B cell (primary cell): ENCODE results near the gene FITM1. TPM values are rescaled to one million over a fixed set of nuclear protein-coding genes. Genes with fewer than 3 reads are reported as not detected.

Experiments used
- ATAC-seq: fragments of 200-7000 bp; cut with Tn5 transposase; one replicate; pipeline ENCODE4 v1.10.0; 2021; ENCODE audit warnings: low read depth, mild to moderate bottlenecking, moderate number of reproducible peaks, moderate library complexity
- CTCF ChIA-PET: fragments of 350-600 bp; sonication (Branson Sonifier 250); formaldehyde crosslinking; loops from one replicate; lab custom pipeline; 2021; ENCODE audit warnings: antibody characterized with exemption, inconsistent platforms; lab: Charles Lee
- POLR2A ChIA-PET: fragments of 350-600 bp; sonication (Branson Sonifier 250); formaldehyde crosslinking; loops from one replicate; lab custom pipeline; 2021; ENCODE audit warnings: antibody characterized with exemption; lab: Charles Lee
- DNase-seq: peaks from one replicate; pipeline ENCODE4 v3.0.0; 2013
- H2AFZ ChIP-seq: 2 replicates; pipeline ENCODE4 v1.6.1; 2012; ENCODE audit warnings: mild to moderate bottlenecking, low read depth, low read length; ENCODE audit not compliant: insufficient read depth, poor library complexity, severe bottlenecking
- H3K27ac ChIP-seq, 2 donors: 1 replicate in 1 of 2; 2 replicates in 1 of 2; pipeline ENCODE4 v1.5.1; 2012 to 2013; ENCODE audit warnings: low read length in 2 of 2, mild to moderate bottlenecking in 2 of 2, moderate library complexity in 1 of 2
- H3K27me3 ChIP-seq, 4 experiments: fragments of 200-600 bp in 1 of 4; sonication (generic) in 1 of 4; replicated peaks in 1 of 4; 1 replicate in 2 of 4; 2 replicates in 2 of 4; pipeline versions ENCODE4 v1.6.1 to v1.7.0; 2013 to 2016; ENCODE audit warnings: low read length in 3 of 4, mild to moderate bottlenecking in 2 of 4, mixed read lengths in 1 of 4, moderate library complexity in 1 of 4; ENCODE audit not compliant: insufficient read depth in 4 of 4, control insufficient read depth in 3 of 4; ENCODE audit errors: control extremely low read depth in 1 of 4
- H3K36me3 ChIP-seq, 2 experiments: replicated peaks in 1 of 2; 1 replicate in 1 of 2; 2 replicates in 1 of 2; pipeline versions ENCODE4 v1.6.1 to v1.7.1; 2013; ENCODE audit warnings: low read length in 1 of 2; ENCODE audit not compliant: insufficient read depth in 2 of 2, control insufficient read depth in 1 of 2; ENCODE audit errors: control extremely low read depth in 1 of 2, extremely low read depth in 1 of 2
- H3K4me1 ChIP-seq, 2 donors: fragments of 200-600 bp in 1 of 2; sonication (generic) in 1 of 2; 1 replicate in 1 of 2; 2 replicates in 1 of 2; pipeline versions ENCODE4 v1.5.1 to v1.6.1; 2013 to 2017; ENCODE audit warnings: low read length in 2 of 2; ENCODE audit not compliant: control insufficient read depth in 2 of 2, insufficient read depth in 2 of 2
- H3K4me2 ChIP-seq: replicated peaks from 2 replicates; pipeline ENCODE3; 2012; ENCODE audit warnings: mild to moderate bottlenecking, low read depth, low read length; ENCODE audit not compliant: poor library complexity, severe bottlenecking
- H3K4me3 ChIP-seq, 5 experiments: fragments of 200-600 bp in 1 of 5; sonication (generic) in 1 of 5; 1 replicate in 3 of 5; 2 replicates in 2 of 5; pipeline versions ENCODE4 v1.5.1 to v1.7.0; 2011 to 2016; ENCODE audit warnings: low read length in 4 of 5, mild to moderate bottlenecking in 4 of 5, low read depth in 2 of 5, control low read depth in 1 of 5, moderate library complexity in 1 of 5; ENCODE audit not compliant: insufficient read depth in 1 of 5; ENCODE audit errors: control extremely low read depth in 1 of 5, extremely low read depth in 1 of 5
- H3K79me2 ChIP-seq: fragments of 200-600 bp; sonication (generic); one replicate; pipeline ENCODE4 v1.6.0; 2016; ENCODE audit warnings: low read length; ENCODE audit not compliant: control insufficient read depth, insufficient read depth
- H3K9ac ChIP-seq: fragments of 200-600 bp; sonication (generic); 2 replicates; pipeline ENCODE4 v1.6.1; 2017; ENCODE audit warnings: mild to moderate bottlenecking, low read length, moderate library complexity
- H3K9me3 ChIP-seq, 3 donors: one replicate each; pipeline versions ENCODE4 v1.6.1 to v1.7.1; 2013; ENCODE audit warnings: low read length in 2 of 3; ENCODE audit not compliant: control insufficient read depth in 2 of 3, insufficient read depth in 1 of 3; ENCODE audit errors: control extremely low read depth in 1 of 3
- H4K20me1 ChIP-seq: 2 replicates; pipeline ENCODE4 v1.6.0; 2012; ENCODE audit warnings: mild to moderate bottlenecking, low read length; ENCODE audit not compliant: insufficient read depth, control insufficient read depth, poor library complexity, severe bottlenecking
- H3K27ac Mint-ChIP-seq: one replicate; pipeline ENCODE4 v1.8.0; 2021; ENCODE audit warnings: mixed read lengths
- H3K27me3 Mint-ChIP-seq: one replicate; pipeline ENCODE4 v1.8.0; 2021; ENCODE audit warnings: mixed read lengths
- H3K4me1 Mint-ChIP-seq: one replicate; pipeline ENCODE4 v1.8.0; 2021; ENCODE audit warnings: mixed read lengths
- H3K4me3 Mint-ChIP-seq: one replicate; pipeline ENCODE4 v1.8.0; 2021; ENCODE audit warnings: mixed read lengths
- H3K9me3 Mint-ChIP-seq: one replicate; pipeline ENCODE4 v1.8.0; 2022; ENCODE audit warnings: mixed read lengths; ENCODE audit not compliant: insufficient read depth
- EZH2 ChIP-seq: IDR thresholded peaks from 2 replicates; pipeline ENCODE4 v1.6.1; 2012; ENCODE audit warnings: borderline replicate concordance, low read depth, mild to moderate bottlenecking, moderate library complexity, low read length; ENCODE audit not compliant: insufficient read depth, poor library complexity, severe bottlenecking
- WGBS: methylation state at CpG from one replicate; pipeline ENCODE4 v1.1.5; 2013; ENCODE audit warnings: missing lambda C conversion rate; ENCODE audit not compliant: insufficient coverage; 5-methylcytosine and 5-hydroxymethylcytosine counted together
- intact Hi-C: fragments of 100-400 bp; cut with micrococcal nuclease; formaldehyde crosslinking; loops from one replicate; pipeline ENCODE4 v1.10.0; 2022
- polyA plus RNA-seq: library from polyadenylated mRNA; depleted of rRNA; stranded (reverse); fragments of >200 nt; gene quantifications from 2 replicates; pipeline ENCODE4 v1.2.3, GENCODE V29; 2012
- total RNA-seq, 2 donors: library from RNA; stranded (reverse); fragments of 120-200 nt in 1 of 2; gene quantifications; 1 replicate in 1 of 2; 2 replicates in 1 of 2; pipeline versions ENCODE4 v1.2.3 to v1.2.4, GENCODE V29; 2013 to 2022
- TF ChIP-seq, protein P1 (sequence below): fragments of 200-600 bp; IDR thresholded peaks from one replicate; pipeline ENCODE4 v1.8.0; 2022; ENCODE audit warnings: antibody characterized with exemption, mild to moderate bottlenecking

The FITM1 gene
- total and polyA plus RNA-seq, 2 donors (not counting 1 experiment from before 2014, with no cell fraction given) = 2.6 to 3.3 TPM

GRCh38 chr14:24110523-24110922, 19.9 kb upstream of the FITM1 start:
- intact Hi-C loops = loop anchor here (10.0 kb wide), 1 partner anchor 556 kb away; the partner anchor contains the start of genes THTPA and ZFHX2
- Histone ChIP-seq H3K4me2 (no peak overlapping the region), H3K9me3 (no peaks in the 10 kb centered on the region), H3K27me3 (no peaks in the 10 kb centered on the region), H3K4me3 (no peak overlapping the region), H3K79me2 (peaks cover 32% of the 10 kb centered on the region), H4K20me1 (peaks cover 4% of the 10 kb centered on the region), H3K4me1 (peaks cover 12 to 20% of the 10 kb centered on the region in 2 donors), H3K36me3 (no peaks in the 10 kb centered on the region), H2AFZ (no peak overlapping the region), H3K27ac (no peak overlapping the region), H3K9ac (no peak overlapping the region)
- TF ChIP-seq EZH2 = no peak
- TF ChIP-seq, protein P1, sequence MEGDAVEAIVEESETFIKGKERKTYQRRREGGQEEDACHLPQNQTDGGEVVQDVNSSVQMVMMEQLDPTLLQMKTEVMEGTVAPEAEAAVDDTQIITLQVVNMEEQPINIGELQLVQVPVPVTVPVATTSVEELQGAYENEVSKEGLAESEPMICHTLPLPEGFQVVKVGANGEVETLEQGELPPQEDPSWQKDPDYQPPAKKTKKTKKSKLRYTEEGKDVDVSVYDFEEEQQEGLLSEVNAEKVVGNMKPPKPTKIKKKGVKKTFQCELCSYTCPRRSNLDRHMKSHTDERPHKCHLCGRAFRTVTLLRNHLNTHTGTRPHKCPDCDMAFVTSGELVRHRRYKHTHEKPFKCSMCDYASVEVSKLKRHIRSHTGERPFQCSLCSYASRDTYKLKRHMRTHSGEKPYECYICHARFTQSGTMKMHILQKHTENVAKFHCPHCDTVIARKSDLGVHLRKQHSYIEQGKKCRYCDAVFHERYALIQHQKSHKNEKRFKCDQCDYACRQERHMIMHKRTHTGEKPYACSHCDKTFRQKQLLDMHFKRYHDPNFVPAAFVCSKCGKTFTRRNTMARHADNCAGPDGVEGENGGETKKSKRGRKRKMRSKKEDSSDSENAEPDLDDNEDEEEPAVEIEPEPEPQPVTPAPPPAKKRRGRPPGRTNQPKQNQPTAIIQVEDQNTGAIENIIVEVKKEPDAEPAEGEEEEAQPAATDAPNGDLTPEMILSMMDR = no peak
- ChIA-PET CTCF (interaction anchor here (0.7 to 11.7 kb wide), 21 partner anchors 10 to 321 kb away, joined by 3 to 292 read pairs (median 5); partner anchors contain the start of genes CARMIL3, DHRS1, IRF9 and NOP9), POLR2A (interaction anchor here (0.6 to 4.1 kb wide), 2 partner anchors 11 to 16 kb away, joined by 5 to 23 read pairs; partner anchors contain the start of gene PCK2)
- Mint-ChIP-seq H3K4me3 (no peak overlapping the region), H3K27ac (no peak overlapping the region), H3K4me1 (peaks cover 19% of the 10 kb centered on the region), H3K27me3 (no peaks in the 10 kb centered on the region), H3K9me3 (no peaks in the 10 kb centered on the region)
- no CpG with 5 or more reads among the region's 1 CpG for WGBS
- no peak for DNase-seq
- no peak for ATAC-seq

GRCh38 chr14:24113379-24113800, 17.1 kb upstream of the FITM1 start:
- ATAC-seq (no peak), DNase-seq (no peak)
- Mint-ChIP-seq H3K4me3 (peak overlapping the region; percentile 93), H3K4me1 (peaks cover 33% of the 10 kb centered on the region), H3K27me3 (no peaks in the 10 kb centered on the region), H3K9me3 (no peaks in the 10 kb centered on the region), H3K27ac (peak overlapping the region; percentile 100)
- peak overlapping the region; percentile 95 for H3K4me2 ChIP-seq
- peak overlapping the region; percentile 98 for H3K9ac ChIP-seq
- TF ChIP-seq, protein P1 = no peak
- no peak for TF ChIP-seq EZH2
- peaks cover 24 to 34% of the 10 kb centered on the region in 2 donors for H3K4me1 ChIP-seq
- H3K79me2 ChIP-seq = peaks cover 48% of the 10 kb centered on the region
- H3K27me3 ChIP-seq = no peaks in the 10 kb centered on the region
- POLR2A ChIA-PET = interaction anchor here (0.5 to 2.9 kb wide), 10 partner anchors 19 to 129 kb away, joined by 3 to 49 read pairs (median 22); partner anchors contain the start of genes EMC9, IRF9, PCK2 and PSME1
- H3K36me3 ChIP-seq = peaks cover 0 to 18% of the 10 kb centered on the region in 2 experiments
- WGBS = 7% methylated on average over 9 of the region's 15 CpGs
- peaks cover 13% of the 10 kb centered on the region for H4K20me1 ChIP-seq
- CTCF ChIA-PET = interaction anchor here (1.0 to 4.1 kb wide), 15 partner anchors 8 to 318 kb away, joined by 3 to 37 read pairs (median 9); partner anchors contain the start of genes EMC9, IRF9, MDP1 and PCK2
- peak overlapping the region; percentile 88 to 99 (median 97) for H3K4me3 ChIP-seq
- no peaks in the 10 kb centered on the region for H3K9me3 ChIP-seq
- intact Hi-C loops = loop anchor here (10.0 kb wide), 1 partner anchor 559 kb away; the partner anchor contains the start of genes THTPA and ZFHX2
- H2AFZ ChIP-seq = peak overlapping the region; percentile 82
- H3K27ac ChIP-seq = peak overlapping the region; percentile 99 to 100
